IPS-20b (cell line): ENCODE results near the gene APOBEC3C.
"Not testable (repeated sequence)": the region's sequence is repeated elsewhere in the genome, so short reads cannot be mapped to it uniquely, and the experiment has no call there.

ENCODE experiments used
- H3K27ac ChIP-seq: one replicate; pipeline ENCODE4 v1.5.1; 2013; ENCODE audit warnings: low read length
- H3K27me3 ChIP-seq: 2 replicates; pipeline ENCODE4 v1.6.1; 2013; ENCODE audit warnings: mild to moderate bottlenecking, low read length, inconsistent platforms; ENCODE audit not compliant: insufficient read depth
- H3K36me3 ChIP-seq: 2 replicates; pipeline ENCODE4 v1.6.1; 2013; ENCODE audit warnings: low read depth, mild to moderate bottlenecking, inconsistent platforms, low read length, moderate library complexity; ENCODE audit not compliant: insufficient read depth
- H3K4me1 ChIP-seq: 2 replicates; pipeline ENCODE4 v1.6.1; 2013; ENCODE audit warnings: mild to moderate bottlenecking, control low read depth, inconsistent platforms, low read length, moderate library complexity; ENCODE audit not compliant: insufficient read depth
- H3K4me3 ChIP-seq: 2 replicates; pipeline ENCODE4 v1.5.1; 2013; ENCODE audit warnings: mild to moderate bottlenecking, low read length, inconsistent platforms
- H3K9ac ChIP-seq: 2 replicates; pipeline ENCODE4 v1.6.1; 2013; ENCODE audit warnings: low read depth, mild to moderate bottlenecking, inconsistent platforms, low read length, moderate library complexity
- H3K9me3 ChIP-seq: 2 replicates; pipeline ENCODE4 v1.6.1; 2013; ENCODE audit warnings: mild to moderate bottlenecking, low read depth, low read length, inconsistent platforms; ENCODE audit not compliant: insufficient read depth

Gene APOBEC3C

GRCh38 chr22:38984784-38985757, 29.0 kb upstream of the APOBEC3C start:
- not testable (repeated sequence) for H3K9ac ChIP-seq, H3K4me3 ChIP-seq, H3K36me3 ChIP-seq, H3K4me1 ChIP-seq, H3K27me3 ChIP-seq, H3K27ac ChIP-seq
- peaks cover 11% of the 10 kb centered on the region; the same call in 1 of the 2 replicates for H3K9me3 ChIP-seq

- 0 out of 2 replicates have a peak, but pooled peaks cover 3% of the 10 kb centered on the region for H3K36me3 ChIP-seq
- H3K27ac ChIP-seq = no peak overlapping the region
- no peaks in the 10 kb centered on the region; the same call in 1 of the 2 replicates for H3K4me1 ChIP-seq
- H3K27me3 ChIP-seq = no peaks in the 10 kb centered on the region
- H3K9ac ChIP-seq = no peak overlapping the region
- H3K4me3 ChIP-seq = no peak overlapping the region
- peaks cover 11% of the 10 kb centered on the region; the same call in 1 of the 2 replicates for H3K9me3 ChIP-seq
These were observed 27.4 kb upstream of the APOBEC3C start for GRCh38 chr22:38986629-38987028.

- Histone ChIP-seq H3K9me3 (peaks cover 11% of the 10 kb centered on the region; the same call in 1 of the 2 replicates), H3K27me3 (no peaks in the 10 kb centered on the region), H3K4me1 (peaks cover under 1% of the 10 kb centered on the region; the same call in 1 of the 2 replicates), H3K36me3 (0 out of 2 replicates have a peak, but pooled peaks cover 3% of the 10 kb centered on the region), H3K9ac (no peak overlapping the region), H3K4me3 (no peak overlapping the region), H3K27ac (no peak overlapping the region)
These were observed 26.7 kb upstream of the APOBEC3C start for GRCh38 chr22:38987171-38987895.

GRCh38 chr22:38989466-38989865, 24.6 kb upstream of the APOBEC3C start:
- Histone ChIP-seq H3K36me3 (no peaks in the 10 kb centered on the region), H3K4me3 (no peak overlapping the region), H3K9ac (no peak overlapping the region), H3K27me3 (no peaks in the 10 kb centered on the region), H3K27ac (no peak overlapping the region), H3K4me1 (peaks cover 6% of the 10 kb centered on the region; the same call in 1 of the 2 replicates), H3K9me3 (peaks cover 3% of the 10 kb centered on the region; the same call in 1 of the 2 replicates)

GRCh38 chr22:38992871-38993371, 21.1 kb upstream of the APOBEC3C start:
- not testable (repeated sequence) for H3K36me3 ChIP-seq, H3K27ac ChIP-seq, H3K27me3 ChIP-seq, H3K4me3 ChIP-seq, H3K4me1 ChIP-seq, H3K9me3 ChIP-seq, H3K9ac ChIP-seq

GRCh38 chr22:38996105-38996504, 18.0 kb upstream of the APOBEC3C start:
- H3K4me3 ChIP-seq = no peak overlapping the region
- no peaks in the 10 kb centered on the region for H3K9me3 ChIP-seq
- H3K36me3 ChIP-seq = no peaks in the 10 kb centered on the region
- H3K9ac ChIP-seq = no peak overlapping the region
- H3K4me1 ChIP-seq = peaks cover 13% of the 10 kb centered on the region; the same call in 1 of the 2 replicates
- H3K27ac ChIP-seq = no peak overlapping the region
- H3K27me3 ChIP-seq = no peaks in the 10 kb centered on the region

- Histone ChIP-seq H3K9me3 (no peaks in the 10 kb centered on the region), H3K4me1 (peaks cover 11% of the 10 kb centered on the region; the same call in 1 of the 2 replicates), H3K4me3 (no peak overlapping the region), H3K27me3 (no peaks in the 10 kb centered on the region), H3K36me3 (no peaks in the 10 kb centered on the region), H3K9ac (peak overlapping the region; percentile 39; the same call in 1 of the 2 replicates), H3K27ac (peak overlapping the region; percentile 42)
These were observed 16.5 kb upstream of the APOBEC3C start for GRCh38 chr22:38997518-38997917.

- H3K27ac ChIP-seq = no peak overlapping the region
- no peaks in the 10 kb centered on the region for H3K27me3 ChIP-seq
- no peak overlapping the region for H3K4me3 ChIP-seq
- H3K9me3 ChIP-seq = no peaks in the 10 kb centered on the region
- H3K4me1 ChIP-seq = peaks cover 10% of the 10 kb centered on the region; the same call in 1 of the 2 replicates
- peak overlapping the region; percentile 38; the same call in 1 of the 2 replicates for H3K9ac ChIP-seq
- H3K36me3 ChIP-seq = no peaks in the 10 kb centered on the region
These were observed 10.9 kb upstream of the APOBEC3C start for GRCh38 chr22:39003165-39003638.

GRCh38 chr22:39007177-39007576, 6.9 kb upstream of the APOBEC3C start:
- Histone ChIP-seq H3K9ac (no peak overlapping the region), H3K9me3 (no peaks in the 10 kb centered on the region), H3K27ac (no peak overlapping the region), H3K4me1 (peaks cover 3% of the 10 kb centered on the region; the same call in 1 of the 2 replicates), H3K27me3 (no peaks in the 10 kb centered on the region), H3K36me3 (no peaks in the 10 kb centered on the region), H3K4me3 (no peak overlapping the region)

- H3K27me3 ChIP-seq, H3K4me1 ChIP-seq, H3K36me3 ChIP-seq, H3K4me3 ChIP-seq, H3K9me3 ChIP-seq, H3K27ac ChIP-seq, H3K9ac ChIP-seq: not testable (repeated sequence)
These were observed 5.7 kb upstream of the APOBEC3C start for GRCh38 chr22:39008271-39008850.

GRCh38 chr22:39010946-39011345, 3.1 kb upstream of the APOBEC3C start:
- Histone ChIP-seq H3K9ac (no peak overlapping the region), H3K27me3 (no peaks in the 10 kb centered on the region), H3K4me1 (peaks cover 14% of the 10 kb centered on the region; the same call in 1 of the 2 replicates), H3K36me3 (no peaks in the 10 kb centered on the region), H3K9me3 (no peaks in the 10 kb centered on the region), H3K4me3 (no peak overlapping the region), H3K27ac (no peak overlapping the region)
